ENCODE data around the gene GPR22. TPM values are rescaled to one million over a fixed set of nuclear protein-coding genes. Genes with fewer than 3 reads are reported as not detected.

The GPR22 gene
- total and polyA plus RNA-seq, 2 of the 4 experiments (the other 2 are of a cell fraction): not detected

- Histone ChIP-seq H3K4me1 (ENCODE audit: control insufficient read depth, insufficient read depth, low read length) (peaks cover 3% of the 10 kb centered on the region; the same call in 1 of the 2 replicates), H2AFZ (replicated peaks; ENCODE audit: low read length, poor library complexity) (no peak overlapping the region), H3K14ac (replicated peaks; ENCODE audit: low read depth, low read length) (no peak overlapping the region), H3K9me3 (ENCODE audit: control insufficient read depth, insufficient read depth, low read length) (no peaks in the 10 kb centered on the region), H4K5ac (ENCODE audit: low read depth, low read length) (no peak overlapping the region), H4K20me1 (ENCODE audit: insufficient read depth, low read length) (peaks cover 12% of the 10 kb centered on the region; the same call in 1 of the 2 replicates), H3K56ac (ENCODE audit: extremely low read depth, insufficient read depth, low read length) (no peak overlapping the region), H3K18ac (ENCODE audit: low read depth, low read length) (no peak overlapping the region), H3K36me3 (ENCODE audit: control insufficient read depth, insufficient read depth, low read length) (no peaks in the 10 kb centered on the region), H4K8ac (ENCODE audit: low read depth in 2 of 2, low read length in 2 of 2) (no peak overlapping the region), H3K23ac (ENCODE audit: low read depth, low read length) (no peak overlapping the region), H3K9me1 (ENCODE audit: insufficient read depth, low read length) (peaks cover 2% of the 10 kb centered on the region; the same call in 1 of the 2 replicates), H4K91ac (ENCODE audit: insufficient read depth, low read depth, low read length) (no peak overlapping the region), H3K27ac (ENCODE audit: insufficient read depth, low read length) (no peak overlapping the region), H2BK5ac (ENCODE audit: low read depth, low read length, poor library complexity, severe bottlenecking) (no peak overlapping the region), H3K79me1 (ENCODE audit: low read depth in 1 of 2, low read length in 2 of 2) (peaks cover 17 to 24% of the 10 kb centered on the region in 2 experiments), H2AK9ac (replicated peaks; ENCODE audit: low read depth, low read length, poor library complexity) (no peak overlapping the region), H2BK120ac (ENCODE audit: low read depth, low read length) (no peak overlapping the region), H2AK5ac (ENCODE audit: low read depth, low read length) (no peak overlapping the region), H3K9ac (ENCODE audit: low read depth, low read length) (no peak overlapping the region), H3K27me3 (ENCODE audit: control insufficient read depth, insufficient read depth, low read length) (no peaks in the 10 kb centered on the region), H3K4me2 (ENCODE audit: low read depth, low read length) (no peak overlapping the region), H2BK15ac (ENCODE audit: low read depth, low read length) (no peak overlapping the region), H3K4ac (ENCODE audit: low read depth, low read length) (no peak overlapping the region), H3K4me3 (ENCODE audit: insufficient read depth, low read depth, low read length) (no peak overlapping the region), H2BK20ac (ENCODE audit: low read depth, low read length) (no peak overlapping the region)
- dilution Hi-C loops (cut with HindIII; ENCODE audit: low sequenced_read_pairs, unreplicated experiment) (no loop called here), in situ Hi-C loops (cut with MboI; ENCODE audit: low sequenced_read_pairs) (no loop called here), intact Hi-C loops (cut with micrococcal nuclease) (loop anchor here (2.0 kb wide), 1 partner anchor 19 kb away; no protein-coding TSS in a partner anchor)
- CTCF ChIA-PET: no interaction called here
- DNase-seq (no peak), ATAC-seq (ENCODE audit: low read depth) (no peak)
- POLR2A ChIA-PET (ENCODE audit: unreplicated experiment): no interaction called here
- no peak for TF ChIP-seq SMC3 (IDR thresholded peaks at IDR 0.05; ENCODE audit: low read depth, low read length)
- TF ChIP-seq MAZ (IDR thresholded peaks at IDR 0.05; ENCODE audit: borderline replicate concordance, low read depth, low read length): no peak
- TF ChIP-seq USF2 (IDR thresholded peaks at IDR 0.05; ENCODE audit: low read depth, low read length): no peak
- no peak for TF ChIP-seq ELK1 (IDR thresholded peaks at IDR 0.05; ENCODE audit: borderline replicate concordance, low read depth, low read length)
- no peak for TF ChIP-seq CEBPB (IDR thresholded peaks at IDR 0.05; ENCODE audit: low read depth, low read length)
- no peak for TF ChIP-seq CTCF (conservative IDR thresholded peaks at IDR 0.05; ENCODE audit: low read depth, low read length)
- TF ChIP-seq CHD1 (IDR thresholded peaks at IDR 0.05; ENCODE audit: low read depth, low read length): no peak
- no peak for TF ChIP-seq RCOR1 (IDR thresholded peaks at IDR 0.05; ENCODE audit: insufficient replicate concordance, low read length)
- no peak for TF ChIP-seq RAD21 (IDR thresholded peaks at IDR 0.05; ENCODE audit: low read length)
- TF ChIP-seq FOS (IDR thresholded peaks at IDR 0.05; ENCODE audit: low read depth, low read length): no peak
- no peak for TF ChIP-seq MAFK (IDR thresholded peaks at IDR 0.05; ENCODE audit: low read depth, low read length)
- WGBS, 2 experiments (ENCODE audit: extremely low coverage in 2 of 2, insufficient read length in 1 of 2): no CpG with 5 or more reads among the region's 3 CpGs
- BruUV-seq (replicated peaks): no TSS peak
These were observed 32.3 kb downstream of the GPR22 start for GRCh38 chr7:107502154-107502553.

All from IMR-90 (cell line).